Kidney (tissue), 14 donors: ENCODE measurements around the gene GNB5. TPM values are rescaled to one million over a fixed set of nuclear protein-coding genes. Genes with fewer than 3 reads are reported as not detected.

ENCODE experiments used
- DNase-seq, 5 donors: peaks; one replicate each; pipeline ENCODE4 v3.0.0-alpha.2; 2013 to 2020
- FAIRE-seq: peaks from 2 replicates; lab custom pipeline; 2012; peaks lifted over from hg19 to GRCh38; lab: Jason Lieb, UNC
- H3K27ac ChIP-seq, 2 donors: one replicate each; pipeline ENCODE4 v1.7.0; 2013; ENCODE audit warnings: low read depth in 2 of 2, low read length in 2 of 2, inconsistent platforms in 1 of 2
- H3K27me3 ChIP-seq: one replicate; pipeline ENCODE4 v1.7.1; 2013; ENCODE audit warnings: low read length, inconsistent platforms; ENCODE audit not compliant: control insufficient read depth, insufficient read depth
- H3K36me3 ChIP-seq, 3 donors: one replicate each; pipeline versions ENCODE4 v1.7.0 to v1.7.1; 2013; ENCODE audit warnings: low read length in 3 of 3, control low read depth in 1 of 3, inconsistent platforms in 1 of 3; ENCODE audit not compliant: insufficient read depth in 3 of 3, control insufficient read depth in 2 of 3
- H3K4me1 ChIP-seq, 3 donors: one replicate each; pipeline versions ENCODE4 v1.7.0 to v1.7.1; 2013; ENCODE audit warnings: low read length in 3 of 3, inconsistent platforms in 1 of 3, low read depth in 1 of 3; ENCODE audit not compliant: control insufficient read depth in 2 of 3, insufficient read depth in 2 of 3
- H3K4me3 ChIP-seq, 3 donors: one replicate each; pipeline versions ENCODE4 v1.7.0 to v1.8.1; 2013; ENCODE audit warnings: low read length in 3 of 3, control low read depth in 1 of 3, inconsistent platforms in 1 of 3
- H3K9ac ChIP-seq, 3 donors: one replicate each; pipeline versions ENCODE4 v1.7.0 to v1.7.1; 2013; ENCODE audit warnings: low read length in 3 of 3, control low read depth in 1 of 3, inconsistent platforms in 1 of 3
- H3K9me3 ChIP-seq, 3 donors: one replicate each; pipeline versions ENCODE4 v1.7.0 to v1.7.1; 2013; ENCODE audit warnings: low read length in 3 of 3, control low read depth in 1 of 3, inconsistent platforms in 1 of 3; ENCODE audit not compliant: control insufficient read depth in 2 of 3, insufficient read depth in 1 of 3
- CTCF ChIP-seq: IDR thresholded peaks from 3 replicates; pipeline ENCODE4 v1.5.1; 2012; ENCODE audit warnings: mild to moderate bottlenecking, moderate library complexity, borderline replicate concordance; ENCODE audit not compliant: insufficient read depth; ENCODE audit errors: extremely low read depth
- intact Hi-C: fragments of 100-400 bp; cut with DNase I; formaldehyde crosslinking; loops from one replicate; pipeline ENCODE4 v1.11.1; 2022
- polyA plus RNA-seq: library from polyadenylated mRNA; stranded (reverse); fragments of 350-450 nt; fragmentation: Illumina TruSeq; extraction: RNeasy Lipid Tissue Mini Kit (QIAGEN cat#74804); gene quantifications from one replicate; pipeline ENCODE4 v1.2.3, GENCODE V29; 2014; ENCODE audit warnings: low read depth, low replicate concordance; ENCODE audit not compliant: insufficient read depth
- total RNA-seq: library from RNA; stranded (reverse); fragmentation: NEBNext Ultra II Directional; extraction: Animal tissue kit (Norgen Biotek cat#: 25700); gene quantifications from one replicate; pipeline ENCODE4 v1.2.1, GENCODE V29; 2021
- donor health status: control.
- donor health status: control.
- donor health status: control.
- donor health status: control.
- donor health status: control.
- donor health status: DM: yes; HTN: yes; CAD: no.
- donor health status: Normal renal cell carcinoma (clear cell type).

Gene GNB5
- total and polyA plus RNA-seq, 2 donors from 2014 or later: 28.3 to 43.6 TPM

GRCh38 chr15:52078876-52079700 lies 112.1 kb downstream of the GNB5 start:
- FAIRE-seq: no peak
- intact Hi-C loops: no loop called here

GRCh38 chr15:52078197-52078875 lies 112.9 kb downstream of the GNB5 start:
- intact Hi-C loops: no loop called here
- H3K9me3 ChIP-seq: no peaks in the 10 kb centered on the region
- H3K36me3 ChIP-seq: no peaks in the 10 kb centered on the region
- H3K27me3 ChIP-seq: no peaks in the 10 kb centered on the region
- DNase-seq (no peak), FAIRE-seq (no peak)
- H3K27ac ChIP-seq: no peak overlapping the region
- no peaks in the 10 kb centered on the region for H3K4me1 ChIP-seq
- no peak overlapping the region for H3K9ac ChIP-seq
- no peak overlapping the region for H3K4me3 ChIP-seq
- TF ChIP-seq CTCF: no peak

More at GRCh38 chr15:52078876-52079700, 112.1 kb downstream of the GNB5 start:
- Histone ChIP-seq H3K27me3 (no peaks in the 10 kb centered on the region), H3K27ac (no peak overlapping the region), H3K9me3 (no peaks in the 10 kb centered on the region), H3K36me3 (no peaks in the 10 kb centered on the region), H3K4me3 (no peak overlapping the region), H3K4me1 (no peaks in the 10 kb centered on the region), H3K9ac (no peak overlapping the region)
- TF ChIP-seq CTCF: peak; percentile 70
- DNase-seq: peak; percentile 65 to 83 (median 72)

GRCh38 chr15:52076889-52077781 lies 114.1 kb downstream of the GNB5 start:
- no peaks in the 10 kb centered on the region for H3K36me3 ChIP-seq
- intact Hi-C loops: no loop called here

More at GRCh38 chr15:52076889-52077781, 114.1 kb downstream of the GNB5 start:
- no peak overlapping the region for H3K9ac ChIP-seq
- no peaks in the 10 kb centered on the region for H3K27me3 ChIP-seq
- H3K27ac ChIP-seq: no peak overlapping the region
- FAIRE-seq (no peak), DNase-seq (no peak)
- no peak for TF ChIP-seq CTCF
- H3K4me1 ChIP-seq: peaks cover 0 to under 1% (median 0%) of the 10 kb centered on the region in 3 donors
- H3K9me3 ChIP-seq: no peaks in the 10 kb centered on the region
- H3K4me3 ChIP-seq: no peak overlapping the region
